GM12801 (cell line): ENCODE data around the gene SBK3.

Source experiments
- TF ChIP-seq, protein P1 (sequence below): IDR thresholded peaks from one replicate; pipeline ENCODE4 v1.5.1; 2011; ENCODE audit warnings: control low read depth; ENCODE audit not compliant: insufficient read length; ENCODE audit errors: extremely low read depth

Gene SBK3

DNA sequence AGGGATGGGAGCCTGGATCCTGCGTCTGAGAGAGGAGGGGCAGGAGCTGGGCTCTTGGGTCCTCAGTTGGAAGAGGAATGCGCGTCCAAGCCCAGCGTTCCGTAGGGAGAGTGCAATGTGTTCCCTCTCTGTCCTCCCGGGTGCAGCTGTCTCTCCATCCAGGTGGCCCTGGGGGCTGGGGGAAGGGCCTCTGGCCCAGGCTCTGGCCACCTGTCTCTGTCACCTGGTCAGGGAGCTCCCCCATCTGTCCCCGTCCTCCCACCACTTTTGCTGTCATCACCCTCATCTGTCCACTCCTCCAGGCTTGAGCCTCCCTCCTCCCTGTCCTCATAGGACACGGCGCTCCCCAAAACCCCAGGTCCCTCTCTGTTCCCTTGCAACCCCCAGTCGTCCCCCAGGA lies 4.7 kb downstream of the SBK3 start:
- TF ChIP-seq, protein P1, sequence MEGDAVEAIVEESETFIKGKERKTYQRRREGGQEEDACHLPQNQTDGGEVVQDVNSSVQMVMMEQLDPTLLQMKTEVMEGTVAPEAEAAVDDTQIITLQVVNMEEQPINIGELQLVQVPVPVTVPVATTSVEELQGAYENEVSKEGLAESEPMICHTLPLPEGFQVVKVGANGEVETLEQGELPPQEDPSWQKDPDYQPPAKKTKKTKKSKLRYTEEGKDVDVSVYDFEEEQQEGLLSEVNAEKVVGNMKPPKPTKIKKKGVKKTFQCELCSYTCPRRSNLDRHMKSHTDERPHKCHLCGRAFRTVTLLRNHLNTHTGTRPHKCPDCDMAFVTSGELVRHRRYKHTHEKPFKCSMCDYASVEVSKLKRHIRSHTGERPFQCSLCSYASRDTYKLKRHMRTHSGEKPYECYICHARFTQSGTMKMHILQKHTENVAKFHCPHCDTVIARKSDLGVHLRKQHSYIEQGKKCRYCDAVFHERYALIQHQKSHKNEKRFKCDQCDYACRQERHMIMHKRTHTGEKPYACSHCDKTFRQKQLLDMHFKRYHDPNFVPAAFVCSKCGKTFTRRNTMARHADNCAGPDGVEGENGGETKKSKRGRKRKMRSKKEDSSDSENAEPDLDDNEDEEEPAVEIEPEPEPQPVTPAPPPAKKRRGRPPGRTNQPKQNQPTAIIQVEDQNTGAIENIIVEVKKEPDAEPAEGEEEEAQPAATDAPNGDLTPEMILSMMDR, result no peak

DNA sequence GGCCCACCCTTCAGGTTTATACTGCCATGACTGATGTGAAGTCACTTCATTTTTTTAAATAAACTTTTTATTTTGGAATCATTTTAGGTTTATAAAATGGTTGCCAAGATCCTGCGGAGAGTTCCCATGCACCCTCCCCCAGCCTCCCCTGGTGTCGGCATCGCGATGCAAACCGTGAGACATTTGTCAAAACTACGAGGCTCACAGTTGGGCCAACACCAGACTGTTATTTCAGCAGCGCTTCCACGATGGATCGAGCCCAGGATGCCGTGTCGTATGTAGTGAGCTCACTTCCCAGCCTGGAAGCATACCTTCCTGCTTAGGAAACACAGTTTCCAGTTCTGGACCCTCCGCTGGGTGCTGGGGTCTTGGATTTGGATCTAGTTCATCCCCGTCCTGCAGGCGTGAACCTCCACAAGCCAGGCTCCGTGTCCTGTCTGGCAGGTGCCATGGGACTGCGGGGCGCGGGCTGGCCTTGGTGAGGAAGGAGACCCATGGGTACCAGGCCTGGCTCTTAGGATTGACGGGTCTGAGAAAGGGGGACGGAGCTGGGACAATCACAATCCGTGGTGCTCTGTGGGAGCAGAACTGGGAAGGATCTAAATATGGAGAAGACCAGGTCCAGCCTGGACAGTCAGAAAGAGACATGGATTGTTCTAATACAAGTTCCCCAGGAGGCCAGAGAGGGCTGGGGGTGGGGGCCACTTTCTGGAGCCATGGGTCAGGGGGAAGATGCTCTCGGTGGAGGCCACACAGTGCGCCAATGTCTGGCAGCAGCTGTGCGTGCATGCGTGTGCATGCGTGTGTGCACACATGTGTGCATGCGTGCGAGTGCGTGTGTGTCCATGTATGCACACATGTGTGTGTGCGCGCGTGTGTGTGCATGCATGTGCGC lies 6.0 kb downstream of the SBK3 start:
- TF ChIP-seq, protein P1, result no peak

DNA sequence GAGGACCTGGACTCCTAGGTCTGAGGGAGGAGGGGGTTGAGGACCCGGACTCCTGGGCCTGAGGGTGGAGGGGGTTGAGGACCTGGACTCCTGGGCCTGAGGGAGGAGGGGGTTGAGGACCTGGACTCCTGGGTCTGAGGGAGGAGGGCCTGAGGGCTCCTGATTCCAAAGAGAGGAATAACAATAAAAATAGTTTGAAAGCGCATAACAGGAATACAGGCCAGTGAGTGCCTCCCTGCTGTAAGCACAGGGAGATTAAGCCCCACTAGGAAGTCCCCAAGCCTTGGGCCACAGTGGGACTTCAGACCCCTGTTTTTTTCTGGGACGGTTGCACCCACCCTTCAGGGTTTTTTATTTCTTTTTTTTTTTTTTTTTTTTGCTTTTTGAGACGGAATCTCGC lies 7.2 kb downstream of the SBK3 start:
- TF ChIP-seq, protein P1, result no peak

DNA sequence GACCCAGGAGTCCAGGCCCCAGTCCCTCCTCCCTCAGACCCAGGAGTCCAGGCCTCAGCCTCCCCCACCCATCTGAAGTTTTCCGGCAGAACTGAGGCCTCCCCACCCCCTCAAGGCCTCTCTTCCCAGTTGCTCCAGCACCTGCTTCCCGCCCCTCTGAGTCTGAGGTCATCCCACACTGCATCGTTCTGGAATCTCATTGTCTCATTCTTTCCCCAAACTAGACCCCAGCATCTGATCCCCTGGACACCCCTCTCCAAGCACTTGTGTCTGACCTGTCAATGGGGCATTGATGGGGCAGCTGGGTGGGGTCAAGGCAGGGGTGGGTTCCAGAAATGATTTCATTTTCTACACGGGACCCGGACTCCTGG lies 7.6 kb downstream of the SBK3 start:
- TF ChIP-seq, protein P1, result no peak

DNA sequence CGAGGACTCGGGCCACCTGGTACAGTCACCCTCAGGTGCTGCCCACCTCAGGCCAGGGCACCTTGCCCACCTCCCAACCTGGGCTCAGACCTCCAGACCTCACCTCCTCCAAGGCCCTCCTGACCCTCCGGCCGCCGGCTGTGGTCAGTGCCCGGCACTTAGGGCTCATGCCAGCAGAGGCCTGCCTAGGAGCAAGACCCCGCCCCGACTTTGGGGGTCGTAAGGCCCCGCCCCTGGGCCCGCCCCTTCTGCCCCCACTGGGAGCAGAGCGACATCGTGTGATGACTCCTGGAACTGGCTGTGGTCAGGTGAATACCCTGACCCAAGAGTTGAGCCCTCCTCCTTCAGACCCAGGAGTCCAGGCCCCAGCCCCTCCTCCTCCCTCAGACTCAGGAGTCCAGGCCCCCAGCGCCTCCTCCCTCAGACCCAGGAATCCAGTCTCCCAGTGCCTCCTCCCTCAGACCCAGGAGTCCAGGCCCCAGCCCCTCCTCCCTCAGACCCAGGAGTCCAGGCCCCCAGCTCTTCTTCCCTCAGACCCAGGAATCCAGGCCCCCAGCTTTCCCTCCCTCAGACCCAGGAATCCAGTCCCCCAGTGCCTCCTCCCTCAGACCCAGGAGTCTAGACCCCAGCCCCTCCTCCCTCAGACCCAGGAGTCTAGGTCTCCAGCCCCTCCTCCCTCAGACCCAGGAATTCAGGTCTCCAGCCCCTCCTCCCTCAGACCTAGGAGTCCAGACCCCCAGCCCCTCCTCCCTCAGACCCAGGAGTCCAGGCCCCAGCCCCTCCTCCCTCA lies 8.2 kb downstream of the SBK3 start, which contains the start of gene SBK2:
SBK2 (minus strand) TSS at position 183 of the 790 bp plus-strand sequence. CDS start 839 bp downstream, outside the sequence.
- TF ChIP-seq, protein P1, result no peak

DNA sequence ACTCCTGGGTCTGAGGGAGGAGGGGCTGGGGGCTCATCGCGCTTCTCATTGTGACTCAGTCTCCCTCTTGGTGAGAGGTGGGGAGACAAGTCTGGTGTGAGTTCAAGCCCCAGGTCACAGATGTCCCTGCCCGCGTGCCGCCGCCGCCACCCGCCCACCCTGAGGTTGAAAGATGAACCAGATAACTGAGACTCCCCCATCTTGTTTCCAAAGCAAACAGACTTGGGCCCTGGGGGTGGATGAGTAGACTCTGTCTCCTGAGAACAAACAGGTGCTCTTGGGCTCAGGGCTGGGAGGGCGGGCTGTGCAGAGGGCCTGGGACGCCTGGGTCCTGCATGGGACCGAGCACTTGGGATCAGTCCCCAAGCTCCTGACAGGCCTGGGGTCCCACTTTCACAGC lies 9.0 kb downstream of the SBK3 start:
- TF ChIP-seq, protein P1, result no peak

DNA sequence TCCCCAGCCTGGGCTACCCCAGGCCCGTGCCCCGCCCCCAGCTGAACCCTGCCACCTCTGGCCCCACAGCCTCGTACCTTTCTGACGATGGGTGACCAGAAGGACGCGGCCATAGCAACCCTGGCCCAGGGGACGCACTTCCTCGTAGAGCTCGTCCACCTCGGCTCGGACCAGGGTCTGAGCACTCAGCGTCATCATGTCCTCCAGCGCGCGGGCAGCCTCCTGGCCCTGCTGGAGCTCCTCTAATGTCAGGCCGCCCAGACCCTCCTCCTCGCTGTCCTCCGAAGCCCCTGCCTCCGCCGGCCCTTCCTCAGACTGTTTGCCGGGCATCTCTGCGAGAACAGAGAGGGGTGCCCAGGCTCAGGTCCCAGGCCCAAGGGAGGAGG lies 9.4 kb downstream of the SBK3 start:
- TF ChIP-seq, protein P1, result no peak
